ENCODE measurements around the gene SNAI1.
A peak's percentile ranks its signal among the peaks of the same experiment; 100 is the strongest.
"Not testable (repeated sequence)": the region's sequence is repeated elsewhere in the genome, so short reads cannot be mapped to it uniquely, and the experiment has no call there.

Gene SNAI1

DNA sequence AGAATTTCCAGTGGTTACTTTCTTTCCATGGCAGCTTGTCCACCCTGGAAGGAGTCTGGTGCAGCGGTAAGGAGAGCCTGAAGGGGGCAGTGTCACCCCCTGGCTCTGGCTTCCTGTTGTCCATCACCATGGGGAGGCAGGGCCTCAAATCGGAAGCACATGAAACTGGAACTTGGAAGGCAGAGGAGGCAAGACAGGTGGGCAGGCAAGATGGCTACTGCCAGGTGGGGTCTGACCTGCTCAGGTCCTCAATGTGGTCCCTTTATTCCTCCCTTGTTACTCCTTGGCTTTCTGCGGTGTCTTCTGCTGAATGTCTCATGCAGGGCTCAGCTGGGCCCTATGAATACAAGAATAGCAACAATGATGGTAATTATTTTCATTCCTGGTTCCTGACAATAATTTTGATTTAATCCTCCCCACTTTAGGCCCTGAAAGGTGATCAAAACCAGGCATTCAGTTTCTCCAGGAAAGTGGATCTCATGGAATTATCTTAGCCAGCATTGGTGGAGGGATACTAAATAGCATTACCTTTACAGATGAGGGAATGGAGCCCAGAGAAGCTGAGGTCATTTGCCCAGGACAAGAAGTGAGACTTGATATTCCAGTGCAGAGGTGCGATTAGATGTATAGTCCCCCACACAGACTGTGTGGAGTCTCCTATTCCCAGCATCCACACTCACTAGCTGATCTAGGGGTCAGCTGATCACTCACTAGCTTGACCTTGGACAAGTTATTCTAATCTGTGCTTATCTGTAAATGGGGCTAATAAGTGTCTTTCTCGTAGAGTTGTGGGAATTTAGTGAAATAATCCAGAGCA is 17.6 kb upstream of the SNAI1 start:
- no peak for DNase-seq

DNA sequence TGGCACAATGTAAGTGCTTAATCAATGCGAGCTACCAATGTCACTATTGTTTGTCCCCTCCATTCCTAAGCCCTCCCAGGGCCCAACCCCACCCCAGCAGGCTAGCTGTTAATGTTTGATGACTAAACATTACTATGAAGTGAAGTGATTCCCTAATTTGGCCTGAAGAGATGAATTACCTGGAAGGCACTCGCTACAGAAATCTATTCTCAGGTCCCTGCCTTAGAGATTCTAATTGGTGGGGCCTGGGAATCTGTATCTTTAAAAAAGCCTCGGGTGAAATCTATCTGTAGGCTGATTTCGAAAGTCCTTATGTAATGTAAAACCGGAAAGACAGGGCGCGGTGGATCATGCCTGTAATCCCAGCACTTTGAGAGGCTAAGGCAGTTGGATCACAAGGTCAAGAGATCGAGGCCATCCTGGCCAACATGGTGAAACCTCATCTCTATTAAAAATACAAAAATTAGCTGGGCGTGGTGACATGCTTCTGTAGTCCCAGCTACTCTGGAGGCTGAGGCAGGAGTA is 16.9 kb upstream of the SNAI1 start:
- DNase-seq, result no peak

GRCh38 chr20:49966861-49967260 is 15.9 kb upstream of the SNAI1 start:
- DNase-seq, result no peak

DNA sequence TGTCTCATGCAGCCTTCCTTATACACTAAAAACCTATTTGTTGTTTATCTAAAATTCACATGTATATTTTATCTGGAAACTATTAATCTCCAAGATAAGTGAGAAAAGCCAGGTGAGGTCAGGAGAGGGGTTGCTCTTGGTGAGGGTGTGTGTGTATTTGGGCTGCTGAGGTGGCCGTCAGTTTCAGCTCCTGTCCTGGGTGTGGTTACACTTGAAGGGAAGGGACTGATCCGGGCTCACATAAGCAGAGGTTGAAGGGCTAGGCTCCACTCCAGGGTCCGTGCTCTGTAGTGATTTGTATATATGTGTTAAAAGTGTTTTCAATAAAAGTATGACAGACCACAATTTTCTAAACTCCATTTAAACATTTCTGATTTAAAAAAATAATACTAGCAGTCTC is 13.5 kb upstream of the SNAI1 start:
- no peak for DNase-seq

DNA sequence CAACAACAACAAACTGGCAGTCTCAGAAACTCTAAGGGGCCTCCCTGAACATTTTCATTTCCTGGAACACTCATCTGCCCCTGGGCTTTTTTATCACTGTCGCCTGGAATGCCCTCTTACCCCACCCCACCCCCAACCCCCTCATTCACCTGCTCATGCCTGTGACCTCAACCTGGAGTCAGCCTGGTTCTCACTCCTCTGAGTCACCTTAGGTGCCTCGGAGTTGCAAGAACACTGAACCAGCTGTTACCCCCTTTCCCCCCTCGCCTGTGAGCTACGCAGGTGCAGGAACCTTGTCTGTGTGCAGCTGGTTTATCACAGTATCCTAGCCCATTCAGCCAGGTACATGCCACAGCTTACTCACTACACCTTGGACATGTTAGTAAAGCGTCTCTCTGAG is 12.8 kb upstream of the SNAI1 start:
- no peak for DNase-seq

GRCh38 chr20:49970498-49970897 is 12.3 kb upstream of the SNAI1 start:
- no peak for DNase-seq

DNA sequence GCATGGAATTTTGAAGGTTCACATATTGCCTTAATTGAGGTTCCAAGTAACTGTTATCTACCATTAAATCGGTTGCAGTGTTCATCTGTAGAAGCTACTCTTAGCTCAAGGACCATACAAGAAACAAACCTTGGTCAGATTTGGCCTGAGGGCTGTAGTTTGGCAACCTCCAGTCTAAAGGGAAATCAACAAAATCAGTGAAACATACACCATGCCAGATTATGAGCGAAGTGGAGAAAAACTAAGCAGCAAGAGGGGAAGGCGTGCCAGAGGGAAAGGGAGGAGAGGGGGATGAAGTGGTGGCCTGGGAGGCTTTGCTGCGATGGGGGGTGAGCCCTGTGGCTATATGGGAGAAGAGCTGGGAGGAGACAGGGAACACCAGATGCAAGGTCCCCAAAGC is 8.8 kb upstream of the SNAI1 start:
- DNase-seq, result no peak

- no peak for DNase-seq
Observed at GRCh38 chr20:49976542-49976941, 6.2 kb upstream of the SNAI1 start.

GRCh38 chr20:49977740-49978139 is 5.0 kb upstream of the SNAI1 start:
- not testable (repeated sequence) for DNase-seq

GRCh38 chr20:49978685-49979029 is 4.1 kb upstream of the SNAI1 start:
- DNase-seq, result no peak

DNA sequence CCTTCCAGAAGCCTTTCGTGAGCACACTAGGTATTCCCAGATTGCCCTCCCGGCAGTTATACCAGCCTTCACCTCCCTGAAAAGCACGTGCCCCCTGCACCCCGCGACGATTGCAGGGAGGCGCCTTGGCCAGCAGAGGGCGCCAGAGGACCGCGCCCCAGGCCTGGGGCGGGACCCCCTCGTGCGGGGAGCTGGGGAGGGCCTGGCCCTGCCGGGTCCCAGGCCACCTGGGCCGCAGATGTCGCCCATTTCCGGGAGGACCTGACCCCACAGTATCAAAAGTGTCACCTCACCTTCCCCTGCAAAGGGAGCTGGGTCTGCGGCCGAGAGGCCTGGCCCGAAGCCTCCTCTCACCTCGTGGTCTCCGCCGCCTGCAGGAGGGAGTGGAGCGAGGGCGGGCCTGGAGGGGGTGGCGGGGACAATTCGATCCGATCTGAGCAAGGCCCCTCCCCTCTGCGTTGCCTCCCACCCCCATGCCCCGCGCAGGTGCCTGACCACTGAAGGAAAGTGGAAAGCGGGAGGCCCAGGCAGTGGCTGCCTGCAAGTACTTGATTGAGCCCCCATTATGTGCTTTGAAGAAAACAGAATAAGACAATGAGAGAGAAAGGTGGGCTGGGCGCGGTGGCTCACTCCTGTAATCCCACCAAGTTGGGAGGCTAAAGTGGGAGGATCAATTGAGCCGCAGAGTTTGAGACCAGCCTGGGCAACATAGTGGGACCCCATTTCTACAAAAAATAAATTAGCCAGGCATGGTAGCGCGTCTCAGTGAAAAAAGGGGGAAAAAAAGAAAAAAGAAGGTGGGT is 3.5 kb upstream of the SNAI1 start:
- peak; percentile 65 for DNase-seq

GRCh38 chr20:49980140-49981008 is 2.4 kb upstream of the SNAI1 start:
- no peak for DNase-seq

- DNase-seq, result no peak
Observed at GRCh38 chr20:49981218-49982071, 1.3 kb upstream of the SNAI1 start.

- no peak for DNase-seq
Observed at GRCh38 chr20:49982072-49982345, 771 bp upstream of the SNAI1 start.

GRCh38 chr20:49983123-49983847 is 505 bp downstream of the SNAI1 start:
- no peak for DNase-seq

- no peak for DNase-seq
Observed at GRCh38 chr20:49983848-49984408, 1.1 kb downstream of the SNAI1 start.

DNA sequence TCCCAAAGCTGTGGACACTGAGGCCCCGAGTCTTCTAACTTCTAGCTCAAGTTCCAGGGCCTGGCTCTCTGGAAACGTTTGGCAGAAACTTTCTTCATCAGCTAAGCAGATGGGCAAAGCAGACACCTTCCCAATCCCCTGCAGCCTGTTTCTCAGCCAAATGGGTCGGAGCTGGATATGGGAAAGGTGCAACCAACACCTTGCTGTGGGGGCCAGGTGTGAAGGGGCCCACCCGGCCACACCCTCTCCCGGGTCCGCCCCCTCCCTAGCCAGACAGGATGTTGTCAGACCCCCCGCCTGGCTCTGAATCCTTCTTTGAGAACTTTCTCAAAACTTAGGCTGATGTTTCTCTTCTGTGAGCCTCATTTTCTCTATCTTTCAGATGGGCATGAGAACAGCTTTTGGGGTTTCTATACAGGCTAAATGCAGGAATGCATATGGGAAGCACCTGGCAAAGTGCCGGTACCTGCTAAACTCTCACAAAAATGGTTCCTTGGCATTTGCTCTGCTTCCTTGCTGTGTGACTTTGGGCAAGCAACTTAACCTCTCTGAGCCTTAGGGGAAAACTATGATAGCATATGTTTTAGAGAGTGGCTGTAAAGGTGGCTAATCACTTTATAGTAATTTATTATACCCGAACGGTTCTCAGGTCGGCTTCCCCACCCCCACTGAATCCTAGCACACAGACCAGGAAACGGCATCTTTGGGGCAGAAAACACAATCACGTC is 1.8 kb downstream of the SNAI1 start:
- no peak for DNase-seq

DNA sequence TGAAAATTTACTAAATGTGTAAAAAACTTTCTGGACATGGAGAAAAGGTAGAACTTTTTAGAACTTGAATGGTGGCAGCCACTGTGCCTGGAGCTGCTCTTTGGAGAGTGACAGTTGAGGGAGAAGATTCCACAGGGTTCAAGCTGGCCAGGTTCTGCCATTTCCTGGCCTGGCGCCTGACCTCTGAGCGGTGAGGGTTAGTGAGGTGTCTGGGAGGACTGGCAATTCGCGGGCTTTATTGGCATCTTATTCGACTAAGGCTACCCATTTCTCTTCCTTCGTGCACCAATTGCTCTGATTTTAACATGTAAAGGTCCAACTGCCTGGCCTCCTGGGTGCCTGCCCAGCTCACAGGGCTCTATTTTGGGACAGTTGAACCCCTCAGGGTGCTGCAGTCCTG is 2.4 kb downstream of the SNAI1 start:
- no peak for DNase-seq

DNA sequence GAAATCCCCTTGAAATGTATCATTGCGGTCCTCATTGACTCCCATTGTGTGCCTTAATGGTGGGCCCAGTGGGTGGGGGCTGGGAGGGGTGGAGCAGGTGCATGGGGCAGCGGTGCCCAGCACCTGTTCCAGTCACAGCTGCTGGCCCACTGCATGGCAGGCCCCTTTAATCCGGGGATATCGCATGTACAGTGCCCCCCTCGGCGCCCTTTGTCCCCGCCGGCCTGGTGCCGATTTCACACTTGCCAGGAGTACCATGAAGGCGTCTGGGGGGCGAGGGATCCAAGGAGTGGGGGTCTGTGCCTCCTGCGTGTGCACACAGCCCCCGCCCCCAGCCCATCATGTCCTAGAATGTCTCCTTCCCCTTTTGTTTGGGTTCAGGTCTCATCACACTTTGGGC is 2.8 kb downstream of the SNAI1 start:
- no peak for DNase-seq

DNA sequence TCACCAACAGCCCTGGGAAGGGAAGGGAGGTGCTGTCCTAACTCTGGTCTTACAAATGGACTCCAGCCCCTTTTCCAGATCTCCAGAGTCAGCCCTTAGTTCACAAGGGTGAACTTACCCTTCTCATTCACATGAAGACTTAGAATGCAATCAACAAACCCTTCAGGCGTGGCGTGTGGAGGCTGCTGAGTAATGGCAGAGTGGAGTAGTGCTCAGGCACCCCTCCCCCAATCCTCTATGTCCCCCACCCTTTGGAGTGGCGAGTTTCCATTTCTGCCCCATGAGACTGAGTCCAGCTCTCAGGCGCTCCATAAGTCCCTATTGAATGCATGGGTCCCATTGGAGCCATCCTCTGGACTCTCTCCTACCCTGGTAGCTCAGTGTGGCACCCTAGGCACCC is 3.3 kb downstream of the SNAI1 start:
- no peak for DNase-seq
